HG03108 (cell line): ENCODE measurements around the gene FZR1.

ENCODE experiments used
- ATAC-seq: cut with Tn5 transposase; IDR thresholded peaks from one replicate; pipeline ENCODE4 v1.9.1; 2021; ENCODE audit warnings: moderate library complexity; ENCODE audit not compliant: unreplicated experiment

The FZR1 gene

DNA sequence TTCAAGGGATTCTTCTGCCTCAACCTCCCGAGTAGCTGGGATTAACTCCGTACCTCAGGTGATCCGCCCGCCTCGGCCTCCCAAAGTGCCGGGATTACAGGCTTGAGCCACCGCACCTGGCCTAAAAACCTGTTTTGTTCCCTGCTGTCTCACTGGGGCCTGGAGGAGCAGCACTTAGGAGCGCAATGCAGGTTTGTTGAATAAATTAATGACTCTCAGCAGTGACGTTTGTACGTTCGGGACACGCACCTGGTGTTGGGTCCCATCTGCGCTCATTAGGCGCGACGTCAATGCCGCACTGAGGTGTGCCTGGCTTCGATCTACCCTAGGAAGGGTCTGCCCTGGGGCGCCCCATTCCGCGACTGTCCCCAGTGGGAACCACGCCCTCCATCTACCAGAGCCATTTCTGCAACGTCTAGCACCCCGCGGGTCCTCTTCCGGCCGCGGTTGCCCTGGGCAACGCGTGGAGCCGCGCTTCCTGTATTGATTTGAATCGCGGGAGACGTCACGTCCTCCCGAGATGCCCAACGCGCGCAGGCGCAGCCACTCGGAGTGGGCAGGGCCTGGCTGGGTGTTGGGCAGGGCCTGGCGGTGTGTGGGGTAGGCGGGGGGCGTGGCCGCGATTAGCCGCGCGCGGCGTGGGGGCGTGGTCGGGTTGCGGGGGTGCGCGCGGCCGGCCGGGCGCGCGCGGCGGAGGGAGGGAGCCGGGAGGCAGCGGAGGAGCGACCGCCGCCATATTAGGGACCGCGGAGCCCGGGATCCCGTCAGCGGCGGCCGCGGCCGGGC, at the start of gene FZR1:
Gene FZR1 (plus strand): TSS at position 714 of the 786 bp plus-strand sequence. CDS start 16,679 bp downstream, outside the sequence.
- peak; percentile 83 for ATAC-seq

DNA sequence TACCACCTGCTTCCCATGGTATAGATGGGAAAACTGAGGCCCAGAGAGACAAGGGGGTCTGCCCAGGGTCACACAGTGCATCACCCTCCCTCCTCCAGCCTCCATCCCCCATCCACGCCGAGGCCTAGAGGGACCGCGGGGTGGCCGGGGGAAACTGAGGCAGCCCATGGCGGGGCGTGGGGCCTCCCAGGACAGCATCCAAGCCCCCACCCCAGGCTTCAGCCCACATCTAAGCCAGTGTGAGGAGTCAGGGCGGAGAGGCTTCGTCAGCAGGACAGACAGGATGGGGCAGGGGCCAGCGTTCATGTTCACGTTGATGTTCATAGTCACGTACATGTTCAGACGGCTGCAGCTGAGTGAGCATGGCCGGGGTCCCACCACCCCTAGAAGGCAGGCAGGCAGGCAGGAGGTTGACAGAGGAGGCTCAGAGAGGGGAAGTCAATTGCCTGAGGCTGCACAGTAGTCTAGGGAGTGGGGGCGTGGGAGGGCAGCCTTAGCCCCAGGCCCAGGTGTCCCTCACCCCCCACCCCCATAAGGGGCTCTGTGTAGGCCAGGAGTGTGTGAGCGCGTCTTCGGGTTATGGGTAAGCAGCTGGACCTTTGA, 49.1 kb upstream of the FZR1 start:
- no peak for ATAC-seq

DNA sequence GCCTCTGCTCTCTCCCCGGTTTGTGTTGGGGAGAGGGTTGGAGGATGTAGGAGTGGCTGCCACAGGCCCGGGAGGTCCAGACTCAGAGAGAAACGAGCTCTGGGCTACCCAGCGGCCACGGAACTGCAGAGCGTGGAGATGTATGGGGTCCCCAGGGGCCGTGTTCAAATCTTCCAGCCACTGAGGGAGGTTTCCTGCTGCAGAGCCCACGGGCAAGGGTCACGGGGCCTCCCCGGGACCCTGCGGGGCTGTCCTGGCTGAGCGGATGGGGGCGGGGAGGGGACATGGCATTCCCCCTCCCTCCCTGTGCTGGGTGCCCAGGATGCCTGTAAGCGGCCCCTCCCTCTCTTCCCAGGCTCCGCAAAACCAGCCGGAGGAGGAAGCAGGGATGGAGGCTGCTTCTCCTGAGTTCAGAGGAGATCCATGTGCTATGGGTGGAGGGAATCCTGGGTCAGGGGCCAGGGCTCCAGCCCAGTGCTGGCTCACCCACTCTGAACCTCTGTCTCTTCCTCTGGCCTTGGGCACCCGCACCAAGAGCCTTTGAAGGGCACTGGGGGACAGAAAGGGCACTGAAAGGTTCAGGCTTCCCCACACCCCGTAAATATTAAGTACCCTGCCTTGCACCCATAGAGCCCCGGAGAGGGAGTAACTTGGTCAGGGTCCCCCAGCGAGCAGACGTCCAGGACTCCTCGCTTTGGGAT, 48.4 kb upstream of the FZR1 start:
- no peak for ATAC-seq

DNA sequence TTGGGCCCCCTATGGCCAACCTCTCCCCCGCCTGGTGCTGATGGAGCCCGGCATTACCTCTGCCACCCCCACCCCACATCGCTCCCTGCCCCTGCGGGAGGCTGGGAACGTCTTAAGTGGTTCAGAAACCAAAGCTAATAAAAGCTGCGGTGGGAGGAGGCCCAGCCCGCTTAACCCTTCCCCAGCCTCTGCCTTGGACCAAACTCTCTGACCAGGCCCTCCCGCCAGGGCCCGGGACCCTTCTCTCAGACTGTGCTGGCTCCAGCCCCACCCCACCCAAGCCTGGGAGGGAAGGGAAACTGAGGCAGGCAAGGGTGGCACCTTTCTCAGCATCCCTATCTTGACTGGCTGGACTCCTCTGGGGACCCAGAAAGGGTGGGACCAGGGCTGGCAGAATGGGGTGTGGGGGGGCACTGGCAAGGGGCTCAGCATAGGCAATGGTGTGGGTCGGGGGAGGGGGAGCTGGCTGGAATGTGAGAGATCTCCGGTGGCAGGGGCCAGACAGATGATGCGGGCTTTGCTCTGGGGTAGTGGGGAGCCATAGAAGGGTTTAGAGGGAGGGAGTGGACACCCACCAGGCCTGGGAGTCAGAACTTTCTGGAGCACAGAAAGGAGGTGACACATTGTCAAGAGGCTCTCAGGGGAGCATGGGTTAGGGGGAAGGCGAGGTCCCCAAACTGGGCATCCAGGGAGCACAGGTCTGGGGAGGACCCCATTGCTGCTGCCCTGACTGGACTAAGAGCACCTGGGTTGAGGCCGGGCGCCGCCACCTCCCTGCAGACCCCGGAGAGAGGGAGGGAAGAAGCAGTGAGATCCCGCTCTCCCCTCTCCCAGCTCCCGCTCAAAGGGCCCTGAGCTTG, 47.7 kb upstream of the FZR1 start:
- no peak for ATAC-seq

DNA sequence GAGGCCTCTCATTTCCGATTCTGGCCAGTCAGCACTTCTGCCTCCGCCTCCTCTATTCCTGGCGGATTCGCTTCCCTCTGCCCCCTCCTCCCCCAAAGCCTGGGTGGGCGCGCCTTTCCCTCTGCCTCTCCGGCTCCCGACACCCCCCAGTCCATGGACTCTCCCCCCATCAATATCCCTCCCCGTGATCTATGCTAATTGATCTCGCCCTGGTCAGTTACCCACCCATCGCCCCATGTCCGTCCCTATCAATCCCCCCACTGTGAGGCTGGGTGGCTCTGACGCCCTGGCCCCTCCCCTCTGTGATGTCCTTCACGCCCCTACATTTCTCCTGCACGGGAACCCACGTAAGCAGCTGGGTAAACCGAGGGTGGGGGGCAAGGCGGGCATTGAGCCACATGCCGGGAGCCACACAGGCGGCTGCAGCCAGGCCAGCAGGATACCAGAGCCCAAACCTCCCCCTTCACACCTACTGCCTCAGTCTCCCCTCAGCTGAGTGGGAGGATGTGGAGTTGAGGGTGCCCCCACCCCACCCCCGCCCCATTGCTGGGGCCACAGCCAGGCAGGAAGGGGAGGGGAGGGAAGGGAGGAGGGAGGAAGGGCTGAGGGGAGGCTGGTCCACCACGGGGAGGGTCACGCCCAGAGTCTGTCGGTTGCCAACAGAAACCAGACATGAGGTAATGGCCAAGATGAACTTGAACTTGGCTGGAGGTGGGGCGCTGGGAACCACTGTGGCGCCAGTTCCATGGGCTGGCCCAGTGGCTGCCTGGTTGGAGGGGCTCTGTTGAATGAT, 46.8 kb upstream of the FZR1 start:
- ATAC-seq = no peak

DNA sequence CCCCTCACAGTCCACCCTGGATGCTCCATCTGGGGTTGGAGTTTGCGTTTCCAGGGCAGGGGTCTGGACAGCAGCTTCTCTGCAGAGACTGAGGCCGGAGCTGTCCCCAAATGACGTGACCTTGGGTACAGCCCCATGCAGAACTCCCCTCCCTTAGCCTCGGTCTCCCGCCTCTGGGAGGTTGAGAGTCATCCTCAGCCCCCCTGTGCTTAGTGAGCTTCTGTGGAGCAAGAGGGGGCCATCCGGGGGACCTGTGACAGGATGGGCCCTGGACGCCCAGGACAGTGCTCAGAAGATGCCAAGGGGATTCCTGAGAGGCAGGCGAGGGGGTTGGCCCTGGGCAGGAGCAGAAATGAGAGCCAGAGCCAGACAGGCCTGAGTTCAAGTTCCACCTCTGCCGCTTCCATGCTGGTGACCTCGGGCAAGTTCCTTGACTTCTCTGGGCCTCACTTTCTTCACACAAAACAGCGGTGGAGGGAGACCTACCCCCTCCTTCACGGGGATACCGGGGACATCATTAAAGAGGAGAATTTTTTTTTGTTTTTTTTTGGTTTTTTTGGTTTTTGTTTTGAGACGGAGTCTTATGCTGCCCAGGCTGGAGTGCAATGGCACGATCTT, 46.0 kb upstream of the FZR1 start:
- no peak for ATAC-seq

DNA sequence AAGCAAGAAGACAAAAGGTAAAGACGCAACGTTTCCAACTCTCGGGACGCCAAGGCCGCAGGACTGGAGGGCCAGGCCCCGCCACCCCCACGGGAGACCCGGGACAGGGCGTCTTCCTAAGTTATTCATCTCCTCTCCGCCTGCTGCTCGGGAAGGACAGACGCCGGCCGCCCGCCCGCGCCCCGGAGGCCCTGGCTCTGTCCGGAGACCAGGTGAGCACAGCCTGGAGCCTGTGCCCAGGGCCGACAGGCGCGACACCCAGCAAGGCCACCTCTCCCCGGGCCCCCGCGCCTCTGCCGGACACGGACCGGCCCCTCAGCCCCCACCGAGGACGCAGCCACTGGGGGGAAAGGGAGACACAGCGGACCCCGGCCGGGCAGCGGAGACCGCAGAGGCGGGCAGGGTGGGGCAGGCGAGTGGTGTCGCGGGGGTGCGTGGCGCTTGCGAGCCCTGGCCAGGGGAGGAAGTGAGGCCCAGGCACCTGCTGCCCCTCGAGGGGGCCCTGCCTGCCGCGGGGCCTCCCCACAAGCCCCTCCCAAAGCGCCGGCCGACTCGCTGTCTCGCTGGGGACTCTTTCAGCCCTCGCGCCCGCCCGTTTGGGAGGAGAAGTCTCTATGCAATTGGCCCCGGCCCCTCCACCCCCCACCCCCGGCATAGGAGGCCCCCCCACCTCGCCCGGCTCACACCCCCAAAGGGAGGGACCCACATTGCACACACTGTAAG, 43.0 kb upstream of the FZR1 start:
- no peak for ATAC-seq

DNA sequence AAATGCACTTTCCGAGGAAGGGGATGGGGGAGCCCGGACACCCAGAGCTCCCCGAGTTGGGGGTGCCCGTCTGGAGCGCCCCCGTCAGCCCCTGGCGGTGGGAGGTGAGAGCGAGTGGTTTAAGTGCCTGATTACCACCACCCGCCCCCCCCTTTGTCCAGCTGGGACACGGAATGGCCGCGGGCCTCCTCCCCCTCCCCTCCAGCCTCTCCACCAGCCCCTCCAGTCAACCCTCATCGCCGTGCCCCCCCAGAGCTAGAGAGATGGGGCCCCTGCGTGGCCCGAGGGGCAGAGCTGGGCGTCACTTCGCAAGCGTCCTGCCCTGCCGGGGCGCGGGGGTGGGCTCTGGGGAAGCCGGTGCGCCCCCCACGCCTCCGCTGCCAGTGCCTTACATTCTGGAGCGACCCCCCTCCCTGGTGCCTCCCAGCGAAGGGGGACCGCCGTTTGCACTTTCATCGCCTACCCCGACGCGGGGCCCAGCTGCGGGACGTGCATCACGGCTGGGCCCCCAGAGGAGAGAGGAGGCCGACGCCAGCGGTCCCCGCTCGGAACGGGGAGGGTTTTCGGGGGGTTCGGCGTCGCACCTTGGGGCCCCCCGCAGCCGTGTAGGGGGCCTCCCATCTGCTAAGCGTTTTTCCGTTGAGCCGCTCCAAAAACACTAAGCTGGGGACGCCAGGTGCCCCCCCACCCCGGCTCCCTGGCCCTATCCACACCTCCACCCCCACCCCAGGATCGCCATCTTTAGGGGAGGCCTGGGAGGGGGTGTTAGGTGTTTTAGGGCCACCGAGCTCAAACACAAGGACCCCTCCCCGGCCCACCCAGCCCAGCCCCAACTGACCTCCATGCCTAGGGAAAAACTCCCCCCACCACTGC, 42.2 kb upstream of the FZR1 start:
- no peak for ATAC-seq

DNA sequence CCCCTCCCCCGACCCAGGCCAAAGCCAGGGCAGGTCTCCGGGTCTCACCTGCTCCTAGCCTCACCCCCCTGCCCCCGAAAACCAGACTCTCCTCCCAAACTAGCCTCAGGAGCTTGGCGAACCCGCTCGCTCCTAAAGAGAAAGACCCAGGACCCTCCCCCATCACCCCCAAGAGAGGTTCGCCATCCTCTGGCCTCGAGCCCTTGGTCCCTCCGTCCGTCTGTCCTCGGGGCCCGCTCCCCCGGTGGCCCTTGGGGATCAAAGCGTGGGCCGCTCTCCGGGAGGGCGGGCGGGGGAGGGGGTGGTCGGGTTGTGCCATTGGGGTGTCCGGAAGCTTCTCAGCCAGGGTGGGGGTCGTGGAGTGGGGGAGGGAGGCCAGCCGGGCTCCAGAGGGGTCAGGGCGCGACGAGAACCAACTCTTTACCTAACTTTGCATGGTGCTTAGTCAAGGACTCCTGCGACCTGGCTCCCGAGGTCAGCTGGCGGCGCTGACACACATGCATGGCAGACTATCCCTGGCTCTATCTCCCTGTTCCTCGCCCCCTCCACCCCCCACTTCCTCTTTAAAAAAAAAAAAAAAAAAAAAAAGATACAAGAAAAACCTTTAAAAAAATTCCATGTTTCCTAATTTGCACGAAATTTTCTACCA, 41.4 kb upstream of the FZR1 start:
- no peak for ATAC-seq

DNA sequence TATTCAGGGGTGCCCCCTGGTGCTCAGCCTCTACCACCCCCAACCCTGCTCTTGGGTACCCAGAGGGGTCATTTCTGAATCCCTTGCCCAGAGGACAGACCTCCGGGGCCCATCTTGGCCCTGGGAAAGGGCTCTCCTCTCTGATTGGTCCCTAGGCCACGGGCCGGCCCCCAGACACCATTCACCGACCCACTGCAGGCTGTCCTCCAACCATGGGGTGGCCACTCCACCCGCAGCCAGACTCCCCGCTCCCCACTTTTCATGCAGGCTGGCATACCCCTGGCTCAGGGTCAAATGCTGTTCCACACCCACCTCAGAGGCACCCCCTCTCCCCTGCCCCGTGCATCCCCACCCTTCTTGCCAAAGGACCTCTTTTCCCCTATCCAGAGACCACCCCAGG, 40.6 kb upstream of the FZR1 start:
- ATAC-seq = no peak

DNA sequence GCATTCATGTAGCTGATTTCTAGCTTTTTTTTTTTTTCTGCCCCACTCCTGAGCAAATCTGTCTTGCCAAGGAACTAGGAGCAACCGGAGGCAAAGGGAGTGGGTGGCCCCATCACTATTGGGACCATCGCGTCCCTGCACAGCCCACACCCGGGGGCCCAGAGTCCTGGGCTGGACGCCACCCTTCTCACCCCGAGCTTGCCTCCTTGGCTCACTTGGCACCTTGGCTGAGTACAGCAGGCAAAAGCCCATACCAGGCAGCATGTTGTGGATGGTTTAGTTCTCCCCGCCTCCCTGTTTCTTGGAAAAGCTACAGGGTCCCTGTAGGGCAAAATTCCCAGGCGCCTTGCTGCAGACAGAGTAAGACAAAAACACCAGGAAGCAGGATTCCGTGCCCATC, 39.5 kb upstream of the FZR1 start:
- no peak for ATAC-seq

DNA sequence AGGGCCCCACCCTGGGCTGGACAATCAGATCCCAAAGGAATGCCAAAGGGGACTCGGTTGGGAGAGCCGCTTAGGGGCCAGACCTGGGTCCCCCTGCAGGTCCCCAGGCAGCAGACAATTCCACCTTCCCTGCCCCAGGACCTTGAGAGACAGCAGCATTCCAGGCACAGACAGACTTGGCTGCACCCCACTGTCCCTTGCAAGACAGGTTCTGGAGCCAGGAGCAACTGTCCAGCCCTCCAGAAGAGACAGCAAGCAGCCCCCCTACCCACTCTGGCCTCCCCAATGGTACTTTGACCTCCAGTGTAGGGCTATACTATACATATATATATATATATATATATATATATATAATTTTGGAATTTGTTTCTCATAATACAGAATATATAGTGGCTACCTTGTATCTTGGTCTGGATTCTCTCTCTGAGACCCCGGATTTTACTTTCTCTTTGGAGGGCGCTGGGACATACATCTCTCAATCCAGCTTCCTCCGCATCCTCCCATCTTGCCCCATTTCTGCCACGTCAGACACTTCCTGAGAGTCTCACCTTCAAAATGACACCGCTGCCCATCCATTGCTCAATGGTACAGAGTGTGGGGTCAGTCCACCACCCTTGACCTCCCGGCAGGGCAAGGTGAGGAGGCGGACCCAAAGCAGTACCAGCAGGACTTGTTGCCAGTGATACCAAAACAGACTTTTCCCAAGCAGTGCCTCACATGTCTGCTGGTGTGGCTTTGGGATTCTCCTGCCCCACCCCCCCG, 38.5 kb upstream of the FZR1 start:
- no peak for ATAC-seq

DNA sequence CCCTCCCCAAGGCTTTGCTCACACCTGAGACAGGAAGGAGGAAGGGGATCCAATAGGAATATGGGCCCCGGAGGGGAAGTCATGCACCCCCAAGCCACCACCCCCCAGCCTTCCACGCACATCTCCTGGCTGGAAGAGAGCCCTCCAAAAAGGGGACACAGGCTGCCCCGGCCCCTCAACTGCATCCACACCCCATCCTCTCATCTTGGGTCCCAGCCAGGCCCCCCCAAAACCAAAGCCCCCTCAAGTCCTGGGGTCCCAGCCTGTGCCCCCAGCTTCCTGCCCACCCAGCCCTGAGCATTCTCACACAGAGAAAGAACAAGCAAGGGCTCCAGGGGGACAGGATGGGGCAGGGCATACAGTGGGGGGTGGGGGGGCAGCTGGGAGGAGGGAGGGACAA, 37.9 kb upstream of the FZR1 start:
- ATAC-seq = no peak

DNA sequence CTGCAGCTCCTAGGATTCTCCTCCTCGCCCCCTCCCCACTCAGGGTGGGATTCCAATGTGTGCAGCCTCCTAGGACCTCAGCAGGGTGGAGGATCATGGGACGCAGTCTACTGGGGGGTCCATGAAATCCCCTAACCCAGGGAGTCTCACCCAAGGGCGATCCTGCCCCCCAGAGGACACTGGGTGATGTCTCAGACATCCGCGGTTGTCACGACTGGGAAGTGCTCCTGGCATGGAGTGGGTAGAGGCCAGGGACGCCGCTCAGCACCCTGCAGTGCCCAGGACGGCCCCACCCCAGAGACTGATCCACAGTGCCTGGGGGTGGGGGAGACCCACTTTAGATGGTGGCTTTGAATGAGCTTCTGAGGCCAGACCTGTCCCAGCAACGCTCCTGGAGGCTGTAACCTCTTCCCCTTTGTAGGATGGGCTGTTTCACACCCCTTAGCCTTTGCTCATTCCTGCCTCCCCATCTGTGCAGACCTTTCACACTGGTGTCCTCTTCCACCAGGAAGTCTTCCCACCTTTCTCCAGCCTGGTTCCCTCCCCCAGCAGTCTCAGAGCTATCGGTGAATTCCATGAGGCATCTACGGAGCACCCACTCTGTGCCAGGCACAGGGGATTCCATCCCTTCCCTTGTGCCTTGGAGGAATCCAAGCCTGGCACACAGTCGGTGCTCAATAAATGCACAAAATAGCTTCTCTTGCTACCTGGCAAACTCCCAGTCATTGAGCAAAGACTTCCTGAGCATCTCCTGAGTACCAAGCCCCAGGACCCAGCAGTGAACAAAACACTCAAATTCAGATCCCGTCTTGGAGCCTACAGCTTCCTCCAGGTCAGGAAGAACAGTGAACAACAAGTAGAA, 36.2 kb upstream of the FZR1 start:
- ATAC-seq = no peak

DNA sequence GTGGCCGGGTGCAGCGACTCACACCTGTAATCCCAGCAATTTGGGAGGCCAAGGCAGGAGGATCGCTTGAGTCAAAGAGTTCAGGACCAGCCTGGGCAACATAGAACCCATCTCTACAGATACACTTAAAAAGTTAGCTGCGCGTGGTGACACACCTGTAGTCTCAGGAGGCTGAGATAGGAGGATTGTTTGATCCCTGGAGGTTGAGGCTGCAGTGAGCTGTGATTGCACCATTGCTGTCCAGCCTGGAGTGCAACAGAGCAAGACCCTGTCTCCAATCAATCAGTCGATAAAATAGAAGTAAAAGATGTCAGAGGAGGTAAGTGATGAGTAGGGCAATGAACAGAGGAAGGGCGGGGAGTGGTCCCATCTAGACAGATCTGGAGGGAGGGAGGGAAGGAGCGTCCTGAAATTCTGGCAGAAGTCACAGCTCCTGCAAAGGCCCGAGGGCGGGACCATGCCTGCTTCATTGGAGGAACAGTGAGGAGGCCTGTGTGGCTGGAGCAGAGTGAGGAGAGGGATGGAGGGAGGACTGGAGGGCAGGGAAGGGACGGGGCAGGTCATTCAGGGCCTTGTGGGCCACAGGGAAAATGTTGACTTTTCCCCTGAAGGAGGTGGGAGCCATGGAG, 35.5 kb upstream of the FZR1 start:
- ATAC-seq = no peak
